ENCODE results near the gene SPON1. TPM values are rescaled to one million over a fixed set of nuclear protein-coding genes. Genes with fewer than 3 reads are reported as not detected.

SPON1 gene
- total RNA-seq, 1 experiment from 2014 or later = 0.10 TPM

DNA sequence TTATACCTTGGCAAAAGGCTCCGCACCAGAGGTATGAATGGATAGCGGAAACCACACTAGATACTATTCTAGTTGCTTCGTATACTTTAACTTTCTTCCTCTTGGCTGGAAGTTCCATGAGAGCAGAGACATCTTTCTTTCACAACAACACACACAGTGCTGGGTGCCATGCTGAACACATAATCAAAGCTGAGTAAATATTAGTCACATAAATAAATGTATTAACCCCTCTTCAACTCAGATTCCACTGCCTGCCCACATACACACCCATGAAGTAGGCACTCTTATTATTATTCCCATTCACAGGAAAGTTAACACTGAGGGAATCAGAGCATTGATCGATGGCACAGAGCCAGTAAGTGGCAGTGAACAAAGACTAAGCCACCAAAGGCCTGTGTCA is 35.4 kb downstream of the SPON1 start:
- CTCF ChIA-PET = no interaction called here

GRCh38 chr11:13999704-14000103 is 37.2 kb downstream of the SPON1 start:
- Histone ChIP-seq H3K4me3 (ENCODE audit: low read depth in 2 of 2, low read length in 2 of 2) (no peak overlapping the region), H3K27me3 (ENCODE audit: control insufficient read depth, insufficient read depth, low read length) (no peaks in the 10 kb centered on the region; the same call in none of the 2 replicates), H3K9me3 (ENCODE audit: control insufficient read depth, insufficient read depth, low read depth, low read length) (no peaks in the 10 kb centered on the region), H3K27ac (ENCODE audit: low read length) (no peak overlapping the region), H3K36me3 (ENCODE audit: control insufficient read depth, insufficient read depth, low read length) (no peaks in the 10 kb centered on the region), H3K4me1 (ENCODE audit: control insufficient read depth, insufficient read depth, low read length) (no peaks in the 10 kb centered on the region)
- no peak for ATAC-seq
- ChIA-PET CTCF (no interaction called here), POLR2A (no interaction called here)
- TF ChIP-seq, protein P1, sequence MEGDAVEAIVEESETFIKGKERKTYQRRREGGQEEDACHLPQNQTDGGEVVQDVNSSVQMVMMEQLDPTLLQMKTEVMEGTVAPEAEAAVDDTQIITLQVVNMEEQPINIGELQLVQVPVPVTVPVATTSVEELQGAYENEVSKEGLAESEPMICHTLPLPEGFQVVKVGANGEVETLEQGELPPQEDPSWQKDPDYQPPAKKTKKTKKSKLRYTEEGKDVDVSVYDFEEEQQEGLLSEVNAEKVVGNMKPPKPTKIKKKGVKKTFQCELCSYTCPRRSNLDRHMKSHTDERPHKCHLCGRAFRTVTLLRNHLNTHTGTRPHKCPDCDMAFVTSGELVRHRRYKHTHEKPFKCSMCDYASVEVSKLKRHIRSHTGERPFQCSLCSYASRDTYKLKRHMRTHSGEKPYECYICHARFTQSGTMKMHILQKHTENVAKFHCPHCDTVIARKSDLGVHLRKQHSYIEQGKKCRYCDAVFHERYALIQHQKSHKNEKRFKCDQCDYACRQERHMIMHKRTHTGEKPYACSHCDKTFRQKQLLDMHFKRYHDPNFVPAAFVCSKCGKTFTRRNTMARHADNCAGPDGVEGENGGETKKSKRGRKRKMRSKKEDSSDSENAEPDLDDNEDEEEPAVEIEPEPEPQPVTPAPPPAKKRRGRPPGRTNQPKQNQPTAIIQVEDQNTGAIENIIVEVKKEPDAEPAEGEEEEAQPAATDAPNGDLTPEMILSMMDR (IDR thresholded peaks at IDR 0.05) = no peak
- no peak for TF ChIP-seq REST (IDR thresholded peaks at IDR 0.05; ENCODE audit: insufficient read depth in 1 of 2, low read depth in 2 of 2, low read length in 1 of 2)
- no peak for TF ChIP-seq POLR2AphosphoS5 (IDR thresholded peaks at IDR 0.05; ENCODE audit: low read depth, low read length)
- no peak for TF ChIP-seq SIN3A (IDR thresholded peaks at IDR 0.05; ENCODE audit: borderline replicate concordance, insufficient read depth, low read depth, low read length)
- no peak for TF ChIP-seq TCF7L2 (IDR thresholded peaks at IDR 0.05; ENCODE audit: low read depth, low read length)
- in situ Hi-C loops (cut with HindIII; ENCODE audit: low pct_unique_long_range_greater_than_20kb, low sequenced_read_pairs) = no loop called here
- intact Hi-C loops (cut with micrococcal nuclease; ENCODE audit: unreplicated experiment) = no loop called here
- no peak for DNase-seq (ENCODE audit: low read depth, low spot score)
- BruUV-seq (replicated peaks) = no TSS peak

More for the DNA sequence above, 35.4 kb downstream of the SPON1 start:
- H3K4me3 ChIP-seq (ENCODE audit: low read depth in 2 of 2, low read length in 2 of 2) = no peak overlapping the region
- intact Hi-C loops (cut with micrococcal nuclease; ENCODE audit: unreplicated experiment) = no loop called here
- no peak for TF ChIP-seq REST (IDR thresholded peaks at IDR 0.05; ENCODE audit: insufficient read depth in 1 of 2, low read depth in 2 of 2, low read length in 1 of 2)
- H3K4me1 ChIP-seq (ENCODE audit: control insufficient read depth, insufficient read depth, low read length) = no peaks in the 10 kb centered on the region
- BruUV-seq (replicated peaks) = no TSS peak
- POLR2A ChIA-PET = no interaction called here
- no peaks in the 10 kb centered on the region for H3K36me3 ChIP-seq (ENCODE audit: control insufficient read depth, insufficient read depth, low read length)
- H3K27me3 ChIP-seq (ENCODE audit: control insufficient read depth, insufficient read depth, low read length) = no peaks in the 10 kb centered on the region; the same call in none of the 2 replicates
- ATAC-seq = no peak
- H3K9me3 ChIP-seq (ENCODE audit: control insufficient read depth, insufficient read depth, low read depth, low read length) = no peaks in the 10 kb centered on the region
- in situ Hi-C loops (cut with HindIII; ENCODE audit: low pct_unique_long_range_greater_than_20kb, low sequenced_read_pairs) = no loop called here
- no peak for DNase-seq (ENCODE audit: low read depth, low spot score)
- no peak overlapping the region for H3K27ac ChIP-seq (ENCODE audit: low read length)
